Dendritic cell treated with granulocyte-macrophage colony-stimulating factor and Interleukin-4, amounts not matched to agents 40 ng/mL and 50 ng/mL, for 4 days (primary cell): ENCODE results near the gene TAPT1.

Experiments
- H3K27ac Mint-ChIP-seq: one replicate; pipeline ENCODE4 v1.8.0; 2022; ENCODE audit warnings: mild to moderate bottlenecking, mixed read lengths
- H3K27me3 Mint-ChIP-seq: one replicate; pipeline ENCODE4 v1.8.0; 2022; ENCODE audit warnings: mild to moderate bottlenecking, mixed read lengths
- H3K36me3 Mint-ChIP-seq: one replicate; pipeline ENCODE4 v1.8.0; 2022; ENCODE audit warnings: low read depth, mixed read lengths
- H3K4me1 Mint-ChIP-seq: one replicate; pipeline ENCODE4 v1.8.0; 2022; ENCODE audit warnings: low read depth, mixed read lengths
- H3K4me3 Mint-ChIP-seq: one replicate; pipeline ENCODE4 v1.8.0; 2022; ENCODE audit warnings: mild to moderate bottlenecking, moderate library complexity, mixed read lengths
- H3K9me3 Mint-ChIP-seq: one replicate; pipeline ENCODE4 v1.8.0; 2022; ENCODE audit warnings: mixed read lengths
- intact Hi-C: fragments of 100-400 bp; cut with micrococcal nuclease; formaldehyde crosslinking; loops from one replicate; pipeline ENCODE4 v1.15.0; 2022

The TAPT1 gene

GRCh38 chr4:16213121-16213520, 13.2 kb downstream of the TAPT1 start:
- intact Hi-C loops, result no loop called here
- H3K36me3 Mint-ChIP-seq, result peaks cover 73% of the 10 kb centered on the region
- H3K27me3 Mint-ChIP-seq, result no peaks in the 10 kb centered on the region
- H3K4me3 Mint-ChIP-seq, result no peak overlapping the region
- H3K9me3 Mint-ChIP-seq, result no peaks in the 10 kb centered on the region
- peaks cover 80% of the 10 kb centered on the region for H3K4me1 Mint-ChIP-seq
- H3K27ac Mint-ChIP-seq, result peak overlapping the region; percentile 64

- peaks cover 80% of the 10 kb centered on the region for H3K4me1 Mint-ChIP-seq
- no peaks in the 10 kb centered on the region for H3K27me3 Mint-ChIP-seq
- peak overlapping the region; percentile 41 for H3K4me3 Mint-ChIP-seq
- peak overlapping the region; percentile 64 for H3K27ac Mint-ChIP-seq
- intact Hi-C loops, result no loop called here
- no peaks in the 10 kb centered on the region for H3K9me3 Mint-ChIP-seq
- peaks cover 75% of the 10 kb centered on the region for H3K36me3 Mint-ChIP-seq
These were observed 14.0 kb downstream of the TAPT1 start for GRCh38 chr4:16212138-16212782.

GRCh38 chr4:16207409-16207808, 18.9 kb downstream of the TAPT1 start:
- intact Hi-C loops, result no loop called here
- Mint-ChIP-seq H3K27ac (peak overlapping the region; percentile 41), H3K36me3 (peaks cover 56% of the 10 kb centered on the region), H3K9me3 (no peaks in the 10 kb centered on the region), H3K4me1 (peaks cover 75% of the 10 kb centered on the region), H3K4me3 (no peak overlapping the region), H3K27me3 (no peaks in the 10 kb centered on the region)

- no peak overlapping the region for H3K4me3 Mint-ChIP-seq
- intact Hi-C loops, result no loop called here
- H3K27me3 Mint-ChIP-seq, result no peaks in the 10 kb centered on the region
- H3K4me1 Mint-ChIP-seq, result peaks cover 70% of the 10 kb centered on the region
- peak overlapping the region; percentile 41 for H3K27ac Mint-ChIP-seq
- H3K36me3 Mint-ChIP-seq, result peaks cover 58% of the 10 kb centered on the region
- H3K9me3 Mint-ChIP-seq, result no peaks in the 10 kb centered on the region
These were observed 19.4 kb downstream of the TAPT1 start for GRCh38 chr4:16206848-16207247.

- Mint-ChIP-seq H3K27ac (peak overlapping the region; percentile 41), H3K4me3 (no peak overlapping the region)
- intact Hi-C loops, result no loop called here
These were observed 20.0 kb downstream of the TAPT1 start for GRCh38 chr4:16206301-16206700.

GRCh38 chr4:16205298-16206164, 20.7 kb downstream of the TAPT1 start:
- peaks cover 70% of the 10 kb centered on the region for H3K4me1 Mint-ChIP-seq
- H3K36me3 Mint-ChIP-seq, result peaks cover 63% of the 10 kb centered on the region
- H3K4me3 Mint-ChIP-seq, result no peak overlapping the region
- no peaks in the 10 kb centered on the region for H3K9me3 Mint-ChIP-seq
- no peaks in the 10 kb centered on the region for H3K27me3 Mint-ChIP-seq
- intact Hi-C loops, result no loop called here
- peak overlapping the region; percentile 41 for H3K27ac Mint-ChIP-seq

More at GRCh38 chr4:16206301-16206700, 20.0 kb downstream of the TAPT1 start:
- H3K4me1 Mint-ChIP-seq, result peaks cover 70% of the 10 kb centered on the region
- peaks cover 63% of the 10 kb centered on the region for H3K36me3 Mint-ChIP-seq
- no peaks in the 10 kb centered on the region for H3K27me3 Mint-ChIP-seq
- H3K9me3 Mint-ChIP-seq, result no peaks in the 10 kb centered on the region

GRCh38 chr4:16204505-16204904, 21.8 kb downstream of the TAPT1 start:
- Mint-ChIP-seq H3K4me3 (no peak overlapping the region), H3K9me3 (no peaks in the 10 kb centered on the region), H3K27ac (peak overlapping the region; percentile 15), H3K27me3 (no peaks in the 10 kb centered on the region), H3K36me3 (peaks cover 53% of the 10 kb centered on the region), H3K4me1 (peaks cover 60% of the 10 kb centered on the region)
- intact Hi-C loops, result no loop called here

GRCh38 chr4:16203083-16203482, 23.2 kb downstream of the TAPT1 start:
- H3K9me3 Mint-ChIP-seq, result no peaks in the 10 kb centered on the region
- intact Hi-C loops, result no loop called here
- H3K27ac Mint-ChIP-seq, result peak overlapping the region; percentile 55

GRCh38 chr4:16202598-16202997, 23.7 kb downstream of the TAPT1 start:
- Mint-ChIP-seq H3K9me3 (no peaks in the 10 kb centered on the region), H3K27me3 (no peaks in the 10 kb centered on the region), H3K4me1 (peaks cover 52% of the 10 kb centered on the region), H3K4me3 (no peak overlapping the region), H3K27ac (no peak overlapping the region), H3K36me3 (peaks cover 36% of the 10 kb centered on the region)
- intact Hi-C loops, result no loop called here

More at GRCh38 chr4:16203083-16203482, 23.2 kb downstream of the TAPT1 start:
- Mint-ChIP-seq H3K36me3 (peaks cover 41% of the 10 kb centered on the region), H3K4me3 (no peak overlapping the region), H3K4me1 (peaks cover 52% of the 10 kb centered on the region), H3K27me3 (no peaks in the 10 kb centered on the region)

GRCh38 chr4:16199093-16199492, 27.2 kb downstream of the TAPT1 start:
- no peak overlapping the region for H3K27ac Mint-ChIP-seq
- H3K27me3 Mint-ChIP-seq, result no peaks in the 10 kb centered on the region
- H3K36me3 Mint-ChIP-seq, result peaks cover 20% of the 10 kb centered on the region
- intact Hi-C loops, result no loop called here
- no peaks in the 10 kb centered on the region for H3K9me3 Mint-ChIP-seq
- H3K4me1 Mint-ChIP-seq, result peaks cover 35% of the 10 kb centered on the region
- H3K4me3 Mint-ChIP-seq, result no peak overlapping the region

- H3K27ac Mint-ChIP-seq, result no peak overlapping the region
- peaks cover 25% of the 10 kb centered on the region for H3K36me3 Mint-ChIP-seq
These were observed 28.2 kb downstream of the TAPT1 start for GRCh38 chr4:16197876-16198665.

GRCh38 chr4:16196482-16197393, 29.5 kb downstream of the TAPT1 start:
- Mint-ChIP-seq H3K36me3 (peaks cover 28% of the 10 kb centered on the region), H3K4me3 (no peak overlapping the region), H3K27ac (peak overlapping the region; percentile 76), H3K27me3 (no peaks in the 10 kb centered on the region), H3K4me1 (peaks cover 34% of the 10 kb centered on the region), H3K9me3 (no peaks in the 10 kb centered on the region)
- intact Hi-C loops, result loop anchor here (1.0 kb wide), 1 partner anchor 68 kb away; no protein-coding TSS in a partner anchor

More at GRCh38 chr4:16197876-16198665, 28.2 kb downstream of the TAPT1 start:
- intact Hi-C loops, result no loop called here
- H3K4me3 Mint-ChIP-seq, result no peak overlapping the region
- no peaks in the 10 kb centered on the region for H3K9me3 Mint-ChIP-seq
- H3K4me1 Mint-ChIP-seq, result peaks cover 32% of the 10 kb centered on the region
- H3K27me3 Mint-ChIP-seq, result no peaks in the 10 kb centered on the region

- Mint-ChIP-seq H3K27ac (peak overlapping the region; percentile 58), H3K4me3 (no peak overlapping the region), H3K4me1 (peaks cover 32% of the 10 kb centered on the region), H3K36me3 (peaks cover 33% of the 10 kb centered on the region), H3K9me3 (no peaks in the 10 kb centered on the region), H3K27me3 (no peaks in the 10 kb centered on the region)
- intact Hi-C loops, result loop anchor here (2.0 kb wide), 1 partner anchor 166 kb away; no protein-coding TSS in a partner anchor
These were observed 31.1 kb downstream of the TAPT1 start for GRCh38 chr4:16195209-16195608.
